Muscle of leg (tissue), 11 donors: ENCODE measurements around the gene OLA1. TPM values are rescaled to one million over a fixed set of nuclear protein-coding genes. Genes with fewer than 3 reads are reported as not detected.

Experiments
- DNase-seq: peaks from one replicate; pipeline ENCODE4 v3.0.0; 2013
- H3K27ac ChIP-seq: one replicate; pipeline ENCODE4 v1.5.1; 2013; ENCODE audit warnings: mild to moderate bottlenecking, low read length, control low read depth
- H3K27me3 ChIP-seq: one replicate; pipeline ENCODE4 v1.6.1; 2013; ENCODE audit warnings: low read length; ENCODE audit not compliant: control insufficient read depth, insufficient read depth
- H3K36me3 ChIP-seq: one replicate; pipeline ENCODE4 v1.6.1; 2013; ENCODE audit warnings: low read length; ENCODE audit not compliant: control insufficient read depth, insufficient read depth
- H3K4me1 ChIP-seq: one replicate; pipeline ENCODE4 v1.6.1; 2013; ENCODE audit warnings: low read length; ENCODE audit not compliant: control insufficient read depth, insufficient read depth
- H3K4me3 ChIP-seq: one replicate; pipeline ENCODE4 v1.5.1; 2013; ENCODE audit warnings: low read length, control low read depth
- H3K9me3 ChIP-seq: replicated peaks from 2 replicates; pipeline ENCODE4 v1.6.1; 2013; ENCODE audit warnings: low read depth, low read length; ENCODE audit not compliant: control insufficient read depth
- WGBS: methylation state at CpG from one replicate; pipeline ENCODE4 v1.1.5; 2013; ENCODE audit warnings: missing lambda C conversion rate; ENCODE audit not compliant: insufficient coverage; 5-methylcytosine and 5-hydroxymethylcytosine counted together
- polyA plus RNA-seq, 8 donors: library from polyadenylated mRNA; unstranded; fragments of 120-200 nt; gene quantifications; one replicate each; pipeline versions ENCODE4 v1.2.1 to v1.2.3, GENCODE V29; 2013; ENCODE audit warnings: inconsistent platforms in 1 of 8, low replicate concordance in 1 of 8; ENCODE audit not compliant: insufficient read length in 8 of 8, insufficient read depth in 1 of 8
- total RNA-seq: library from RNA; stranded (reverse); fragments of 120-200 nt; gene quantifications from one replicate; pipeline ENCODE4 v1.2.4, GENCODE V29; 2013

The OLA1 gene
- total and polyA plus RNA-seq, 9 donors, result 123 to 227 (median 186) TPM

DNA sequence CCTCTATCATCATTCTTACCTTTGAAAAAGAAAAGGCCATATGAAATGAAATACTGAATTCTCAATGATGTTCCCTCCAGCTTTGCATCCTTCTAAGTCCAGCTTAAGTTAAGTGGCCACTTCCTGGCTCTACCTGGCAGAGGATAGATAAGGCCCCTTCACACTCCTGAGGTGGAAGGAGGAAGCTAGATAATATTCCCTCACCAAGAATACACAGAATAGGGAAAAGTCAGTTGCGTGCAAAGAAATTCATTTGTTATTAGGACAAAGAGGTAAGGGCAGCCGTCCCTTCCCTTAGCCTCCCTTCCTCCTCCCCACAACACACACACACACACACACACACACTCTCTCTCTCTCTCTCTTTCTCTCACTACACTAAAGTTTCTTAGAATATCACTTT is 37.5 kb downstream of the OLA1 start:
- Histone ChIP-seq H3K36me3 (no peaks in the 10 kb centered on the region), H3K27ac (no peak overlapping the region), H3K9me3 (no peaks in the 10 kb centered on the region), H3K4me1 (no peaks in the 10 kb centered on the region), H3K4me3 (no peak overlapping the region), H3K27me3 (no peaks in the 10 kb centered on the region)
- DNase-seq, result no peak
- WGBS, result no CpG with 5 or more reads among the region's 2 CpGs

DNA sequence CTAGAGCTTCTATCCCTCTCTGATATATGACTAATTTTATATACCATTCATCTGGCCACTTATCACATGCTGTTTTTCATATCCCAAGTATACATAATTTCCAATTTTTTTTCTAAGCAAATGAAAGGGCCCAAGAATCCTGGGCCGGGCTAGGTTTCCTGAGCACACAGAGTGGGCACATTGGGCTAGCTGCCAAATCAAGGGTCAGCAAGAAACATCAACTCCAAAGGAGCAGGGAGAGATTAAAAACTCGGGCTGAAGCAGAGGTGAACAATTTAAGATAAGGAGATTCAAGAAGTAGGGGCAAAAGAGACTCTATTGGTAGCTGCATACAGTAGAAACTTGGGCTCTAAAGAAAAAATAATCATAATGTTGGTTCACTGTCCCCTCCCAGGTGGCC is 39.0 kb downstream of the OLA1 start:
- H3K36me3 ChIP-seq, result no peaks in the 10 kb centered on the region
- DNase-seq, result no peak
- no peaks in the 10 kb centered on the region for H3K4me1 ChIP-seq
- no peak overlapping the region for H3K4me3 ChIP-seq
- no peaks in the 10 kb centered on the region for H3K27me3 ChIP-seq
- H3K27ac ChIP-seq, result no peak overlapping the region
- 94% methylated on average over 2 of the region's 2 CpGs for WGBS
- H3K9me3 ChIP-seq, result no peaks in the 10 kb centered on the region

DNA sequence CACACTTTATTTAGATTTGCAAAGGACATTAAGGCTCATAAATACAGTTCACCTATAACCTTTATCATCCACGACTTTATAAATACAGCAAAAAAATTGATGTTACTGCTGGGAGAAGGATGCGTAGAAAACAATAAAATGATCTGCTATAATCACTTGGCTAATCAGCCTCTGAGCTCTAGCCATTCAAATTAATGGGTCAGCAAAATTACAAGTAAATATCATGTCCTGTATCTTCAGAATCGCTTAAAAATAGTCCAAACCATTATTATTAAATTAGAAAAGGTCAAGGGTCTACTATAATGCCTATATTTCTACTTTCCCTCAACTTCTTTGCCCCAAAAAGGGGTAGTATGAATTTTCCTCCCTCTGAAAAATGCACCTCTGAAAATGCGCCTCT is 40.3 kb downstream of the OLA1 start:
- WGBS, result no CpG with 5 or more reads among the region's 4 CpGs
- H3K4me3 ChIP-seq, result no peak overlapping the region
- H3K27me3 ChIP-seq, result no peaks in the 10 kb centered on the region
- no peaks in the 10 kb centered on the region for H3K4me1 ChIP-seq
- H3K36me3 ChIP-seq, result no peaks in the 10 kb centered on the region
- no peak for DNase-seq
- H3K27ac ChIP-seq, result no peak overlapping the region
- no peaks in the 10 kb centered on the region for H3K9me3 ChIP-seq

DNA sequence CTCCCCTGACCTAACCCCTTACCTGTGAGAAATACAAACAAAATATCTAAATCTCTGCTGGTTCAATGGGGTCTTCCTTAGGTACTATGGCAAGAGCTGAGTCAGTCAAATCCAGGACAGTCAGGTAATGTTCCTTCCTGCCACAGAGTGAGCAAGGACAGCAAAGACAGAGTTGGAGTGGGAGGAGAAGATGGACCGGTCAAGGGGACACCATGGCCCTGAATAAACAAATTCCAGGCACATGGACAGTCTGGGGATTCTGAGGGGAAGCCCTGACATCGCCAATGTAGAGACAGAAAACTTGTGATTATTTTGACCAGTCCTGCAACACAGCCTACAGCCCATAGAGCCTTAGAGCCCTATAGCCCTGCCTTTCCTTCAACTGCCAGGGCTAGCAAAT is 42.8 kb downstream of the OLA1 start:
- WGBS, result 100% methylated on average over 1 of the region's 2 CpGs
- no peaks in the 10 kb centered on the region for H3K9me3 ChIP-seq
- no peak overlapping the region for H3K27ac ChIP-seq
- H3K4me3 ChIP-seq, result no peak overlapping the region
- DNase-seq, result no peak
- H3K36me3 ChIP-seq, result no peaks in the 10 kb centered on the region
- no peaks in the 10 kb centered on the region for H3K4me1 ChIP-seq
- H3K27me3 ChIP-seq, result no peaks in the 10 kb centered on the region

DNA sequence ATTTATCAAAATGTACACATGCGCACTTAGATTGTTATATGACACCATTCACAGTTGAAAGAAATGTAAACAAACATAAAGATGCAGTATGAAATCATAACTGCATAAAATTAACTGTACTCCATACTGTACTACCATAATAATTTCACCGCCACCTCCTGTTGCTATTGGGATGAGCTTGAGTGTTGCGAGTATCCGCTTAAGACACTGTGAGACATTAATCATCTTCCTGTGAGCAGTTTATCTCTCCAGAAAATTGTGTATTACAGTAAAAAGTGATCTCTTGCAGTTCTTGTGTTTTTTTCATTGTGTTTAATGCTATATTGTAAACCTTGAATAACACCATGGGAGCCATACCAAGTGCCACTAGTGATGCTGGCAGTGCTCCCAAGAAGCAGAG is 46.1 kb downstream of the OLA1 start:
- no CpG with 5 or more reads among the region's 4 CpGs for WGBS
- no peak overlapping the region for H3K27ac ChIP-seq

DNA sequence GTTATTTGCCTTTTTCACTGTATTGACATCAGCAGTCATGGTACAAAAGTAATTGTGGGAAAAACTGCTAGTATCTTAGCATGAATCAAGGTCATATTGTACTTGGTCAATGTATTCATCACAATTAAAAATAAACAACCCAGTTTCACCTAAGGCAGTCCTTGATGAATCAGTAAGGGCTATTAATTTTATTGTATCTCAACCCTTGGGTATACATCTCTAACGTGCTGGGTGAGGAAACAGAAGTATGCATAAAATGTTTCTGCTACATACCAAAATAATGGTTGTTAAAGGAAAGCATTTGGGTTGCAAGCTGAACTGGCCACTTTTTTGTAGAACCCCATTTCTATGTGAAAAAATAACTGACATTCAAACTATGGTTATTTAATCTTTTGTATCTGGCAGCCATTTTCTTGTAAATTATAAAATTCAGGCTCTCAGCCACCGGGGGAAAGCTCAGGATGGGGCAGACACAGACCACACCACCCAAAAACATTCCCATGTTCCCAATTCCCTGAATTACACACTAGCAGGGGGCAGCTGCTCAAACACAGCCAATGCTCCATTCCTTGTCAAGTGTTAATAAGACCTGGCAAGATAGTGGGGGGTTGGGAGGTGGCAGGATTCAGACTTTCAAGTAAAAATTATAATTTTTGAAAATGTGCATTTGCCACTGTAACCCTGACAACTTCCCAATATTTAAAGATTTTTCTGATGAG is 49.3 kb downstream of the OLA1 start:
- Histone ChIP-seq H3K27ac (no peak overlapping the region), H3K9me3 (no peaks in the 10 kb centered on the region), H3K27me3 (no peaks in the 10 kb centered on the region), H3K4me3 (no peak overlapping the region), H3K36me3 (peaks cover under 1% of the 10 kb centered on the region), H3K4me1 (no peaks in the 10 kb centered on the region)
- no peak for DNase-seq
- no CpG with 5 or more reads among the region's 2 CpGs for WGBS

More for the DNA sequence above, 46.1 kb downstream of the OLA1 start:
- Histone ChIP-seq H3K27me3 (no peaks in the 10 kb centered on the region), H3K4me1 (no peaks in the 10 kb centered on the region), H3K36me3 (no peaks in the 10 kb centered on the region), H3K9me3 (no peaks in the 10 kb centered on the region), H3K4me3 (no peak overlapping the region)
- no peak for DNase-seq

DNA sequence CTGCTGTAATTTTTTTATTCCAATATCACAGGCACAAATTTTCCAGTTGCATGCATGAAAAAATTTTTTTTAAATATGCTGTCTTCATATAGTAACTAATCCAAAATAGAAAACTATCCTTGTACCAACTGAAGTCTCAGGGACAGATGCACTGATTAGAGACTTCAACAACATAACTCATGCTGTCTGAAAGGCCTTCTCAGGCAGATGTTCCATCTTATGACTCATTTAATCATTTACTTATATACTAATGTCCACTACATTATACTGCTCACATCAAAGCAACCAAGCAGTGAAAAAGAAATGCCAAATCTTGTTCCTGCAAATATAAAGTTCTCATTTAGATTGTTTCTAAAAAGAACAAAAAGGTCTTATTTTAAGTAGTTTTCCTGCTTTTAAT is 53.1 kb downstream of the OLA1 start:
- peaks cover 5% of the 10 kb centered on the region for H3K36me3 ChIP-seq
- H3K4me1 ChIP-seq, result no peaks in the 10 kb centered on the region
- no peak for DNase-seq
- H3K27ac ChIP-seq, result no peak overlapping the region
- H3K9me3 ChIP-seq, result no peaks in the 10 kb centered on the region
- H3K4me3 ChIP-seq, result no peak overlapping the region
- no peaks in the 10 kb centered on the region for H3K27me3 ChIP-seq

DNA sequence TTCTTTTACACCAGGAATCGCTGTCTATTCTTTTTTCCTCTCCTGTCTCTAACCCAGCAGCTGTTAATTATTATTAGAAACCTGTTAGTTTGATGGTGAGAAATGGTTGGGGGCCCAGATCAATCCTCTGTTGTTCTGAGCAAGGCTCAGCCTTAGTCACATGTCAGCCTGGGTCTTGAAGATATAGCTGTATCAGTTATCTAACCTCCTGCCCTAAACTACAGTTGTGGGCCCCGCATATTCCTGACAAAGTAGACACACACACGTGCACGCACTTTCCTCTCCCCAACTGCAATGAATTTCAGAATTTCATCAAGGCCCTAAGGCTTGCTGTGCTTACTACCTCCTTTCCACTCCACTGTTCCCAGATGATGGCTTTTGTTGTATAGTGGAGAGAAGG is 54.6 kb downstream of the OLA1 start:
- Histone ChIP-seq H3K4me3 (no peak overlapping the region), H3K4me1 (no peaks in the 10 kb centered on the region), H3K36me3 (peaks cover 5% of the 10 kb centered on the region), H3K27me3 (no peaks in the 10 kb centered on the region), H3K27ac (no peak overlapping the region), H3K9me3 (no peaks in the 10 kb centered on the region)
- no peak for DNase-seq
- no CpG with 5 or more reads among the region's 4 CpGs for WGBS

DNA sequence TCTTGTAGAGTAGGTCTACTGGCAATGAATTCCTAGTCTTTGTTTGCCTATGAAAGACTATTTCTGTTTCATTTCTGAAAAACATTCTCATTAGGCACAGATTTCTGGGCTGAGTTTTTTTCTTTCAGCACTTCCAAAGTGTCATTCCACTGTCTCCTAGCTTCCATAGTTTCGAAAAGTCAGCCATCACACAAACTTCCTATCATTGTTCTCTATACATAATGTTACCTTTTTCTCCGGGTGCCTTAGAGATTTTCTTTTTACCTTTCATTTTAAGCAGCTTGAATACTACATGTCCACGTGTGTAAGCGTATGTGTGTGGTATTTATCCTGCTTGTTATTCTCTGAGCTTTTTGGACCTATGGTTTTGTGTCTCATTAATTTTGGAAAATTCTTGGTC is 55.7 kb downstream of the OLA1 start:
- no peak overlapping the region for H3K27ac ChIP-seq
- H3K4me3 ChIP-seq, result no peak overlapping the region
- no peaks in the 10 kb centered on the region for H3K27me3 ChIP-seq
- H3K36me3 ChIP-seq, result peaks cover 5% of the 10 kb centered on the region
- WGBS, result 71% methylated on average over 1 of the region's 4 CpGs
- DNase-seq, result no peak
- H3K4me1 ChIP-seq, result no peaks in the 10 kb centered on the region
- H3K9me3 ChIP-seq, result no peaks in the 10 kb centered on the region

DNA sequence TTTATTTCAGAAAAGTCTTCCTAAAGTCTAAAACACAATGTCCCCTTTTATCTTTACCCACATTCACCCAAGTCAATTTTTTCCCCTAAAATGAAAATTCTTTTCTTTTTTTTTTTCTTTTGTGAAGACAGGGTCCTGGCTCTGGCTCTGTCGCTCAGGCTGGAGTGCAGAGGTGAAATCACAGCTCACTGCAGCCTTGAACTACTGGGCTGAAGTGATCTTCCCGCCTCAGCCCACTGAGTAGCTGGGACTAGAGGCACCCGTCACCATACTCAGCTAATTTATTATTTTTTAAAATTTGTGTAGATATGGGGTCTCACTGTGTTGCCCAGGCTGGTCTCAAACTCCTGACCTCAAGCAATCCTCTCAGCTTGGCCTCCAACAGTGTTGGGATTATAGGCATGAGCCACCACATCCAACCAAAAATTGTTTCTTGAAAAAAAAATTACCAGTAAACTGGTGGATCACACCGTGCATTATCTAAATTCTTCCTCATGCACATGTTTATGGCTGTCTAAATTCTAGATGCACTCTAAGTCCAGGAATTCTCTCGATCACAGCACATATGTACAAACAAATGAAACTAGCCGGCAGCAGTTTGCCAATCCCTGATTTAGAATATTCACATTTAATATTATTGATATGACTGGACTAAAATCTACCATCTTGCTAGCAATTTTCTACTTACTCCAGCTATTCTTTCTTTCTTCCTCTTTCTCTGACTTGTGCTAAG is 56.8 kb downstream of the OLA1 start:
- Histone ChIP-seq H3K9me3 (no peaks in the 10 kb centered on the region), H3K4me1 (no peaks in the 10 kb centered on the region), H3K4me3 (no peak overlapping the region), H3K27me3 (no peaks in the 10 kb centered on the region), H3K27ac (no peak overlapping the region), H3K36me3 (peaks cover 5% of the 10 kb centered on the region)
- DNase-seq, result no peak
- no CpG with 5 or more reads among the region's 6 CpGs for WGBS
